GM12878 (cell line): ENCODE results near the gene CDK5R2. TPM values are rescaled to one million over a fixed set of nuclear protein-coding genes. Genes with fewer than 3 reads are reported as not detected.

Experiments
- ATAC-seq: fragments of 200-7000 bp; cut with Tn5 transposase; 3 replicates; pipeline ENCODE4 v1.9.1; 2020; ENCODE audit warnings: mild to moderate bottlenecking, moderate library complexity
- BruUV-seq: library from RNA; stranded (reverse); fragments of 400-500 nt; replicated peaks from 2 replicates; lab custom pipeline; 2021; lab: Mats Ljungman, UMichigan
- CTCF ChIA-PET: fragments of 300-600 bp; sonication (Branson Sonifier 250); formaldehyde crosslinking; extraction: SDS; loops from one replicate; lab custom pipeline; 2021; ENCODE audit warnings: inconsistent platforms; lab: Yijun Ruan, JAX
- POLR2A ChIA-PET: fragments of 350-600 bp; formaldehyde crosslinking; extraction: SDS; loops from one replicate; lab custom pipeline; 2021; ENCODE audit warnings: inconsistent platforms; lab: Charles Lee
- RAD21 ChIA-PET: fragments of 300-600 bp; sonication (Branson Sonifier 250); formaldehyde crosslinking; loops from one replicate; lab custom pipeline; 2023; ENCODE audit warnings: antibody characterized with exemption; ENCODE audit not compliant: unreplicated experiment; lab: Charles Lee
- SMC1A ChIA-PET: fragments of 300-600 bp; sonication (Branson Sonifier 250); formaldehyde crosslinking; loops from one replicate; lab custom pipeline; 2023; ENCODE audit not compliant: unreplicated experiment, uncharacterized antibody; lab: Charles Lee
- DNase-seq: peaks from one replicate; pipeline ENCODE4 v3.0.0-alpha.2; 2011; ENCODE audit warnings: low read depth, low spot score
- FAIRE-seq: peaks from 3 replicates; lab custom pipeline; 2011; peaks lifted over from hg19 to GRCh38; lab: Jason Lieb, UNC
- H2AFZ ChIP-seq: 2 replicates; pipeline ENCODE4 v1.6.0; 2011; ENCODE audit warnings: low read depth, low read length, control low read depth; ENCODE audit not compliant: control insufficient read depth
- H3K27ac ChIP-seq: 2 replicates; pipeline ENCODE4 v1.5.1; 2011; ENCODE audit warnings: control low read depth; ENCODE audit not compliant: control insufficient read depth, insufficient read depth
- H3K27me3 ChIP-seq, 2 experiments: replicated peaks in 1 of 2; 2 replicates each; pipeline versions ENCODE4 v1.6.0 to v1.6.1; 2011; ENCODE audit warnings: low read length in 1 of 2; ENCODE audit not compliant: control insufficient read depth in 2 of 2, insufficient read depth in 2 of 2
- H3K36me3 ChIP-seq, 2 experiments: 2 replicates each; pipeline ENCODE4 v1.5.1; 2011; ENCODE audit warnings: low read length in 1 of 2; ENCODE audit not compliant: control insufficient read depth in 2 of 2, insufficient read depth in 2 of 2
- H3K4me1 ChIP-seq: 2 replicates; pipeline ENCODE4 v1.6.1; 2011; ENCODE audit warnings: mild to moderate bottlenecking, low read length, moderate library complexity, mixed read lengths; ENCODE audit not compliant: control insufficient read depth, insufficient read depth
- H3K4me2 ChIP-seq: 2 replicates; pipeline ENCODE4 v1.6.0; 2011; ENCODE audit warnings: control low read depth; ENCODE audit not compliant: control insufficient read depth, insufficient read depth
- H3K4me3 ChIP-seq: fragments of 200-600 bp; sonication (generic); 2 replicates; pipeline ENCODE4 v1.5.1; 2016
- H3K79me2 ChIP-seq: 2 replicates; pipeline ENCODE4 v1.6.0; 2011; ENCODE audit warnings: low read length; ENCODE audit not compliant: control insufficient read depth, insufficient read depth
- H3K9ac ChIP-seq: 2 replicates; pipeline ENCODE4 v1.8.0; 2011; ENCODE audit warnings: low read length, control low read depth, mixed read lengths; ENCODE audit not compliant: control insufficient read depth, insufficient read depth
- H3K9me3 ChIP-seq: replicated peaks from 3 replicates; pipeline ENCODE4 v1.5.1; 2011; ENCODE audit warnings: mild to moderate bottlenecking, low read length; ENCODE audit not compliant: control insufficient read depth, insufficient read depth
- H4K20me1 ChIP-seq: 2 replicates; pipeline ENCODE4 v1.6.0; 2011; ENCODE audit not compliant: control insufficient read depth, insufficient read depth
- ATF7 ChIP-seq: fragments of 450-650 bp; IDR thresholded peaks from 2 replicates; pipeline ENCODE4 v1.6.1; 2016; ENCODE audit warnings: low read depth, mild to moderate bottlenecking
- BCL11A ChIP-seq: IDR thresholded peaks from 2 replicates; pipeline ENCODE4 v1.6.1; 2011; ENCODE audit warnings: low read depth, low read length
- GABPA ChIP-seq: IDR thresholded peaks from 2 replicates; pipeline ENCODE4 v1.6.1; 2014; ENCODE audit warnings: antibody characterized with exemption, low read depth, mild to moderate bottlenecking, inconsistent platforms
- HDAC2 ChIP-seq: fragments of 200-600 bp; sonication (generic); IDR thresholded peaks from 2 replicates; pipeline ENCODE4 v1.6.1; 2017
- IRF5 ChIP-seq: fragments of 450-650 bp; IDR thresholded peaks from 2 replicates; pipeline ENCODE4 v1.6.1; 2017; ENCODE audit warnings: borderline replicate concordance
- MTA2 ChIP-seq: fragments of 450-650 bp; IDR thresholded peaks from 2 replicates; pipeline ENCODE4 v1.6.1; 2016; ENCODE audit warnings: low read depth, mild to moderate bottlenecking, moderate library complexity
- MYB ChIP-seq: fragments of 150-350 bp; IDR thresholded peaks from 2 replicates; pipeline ENCODE4 v1.6.1; 2014; ENCODE audit warnings: mild to moderate bottlenecking, low read depth, low read length, borderline replicate concordance
- NFYB ChIP-seq: IDR thresholded peaks from 2 replicates; pipeline ENCODE4 v1.6.1; 2011; ENCODE audit warnings: low read depth, mild to moderate bottlenecking, low read length, improper control_type of control experiment, moderate library complexity; ENCODE audit not compliant: insufficient read depth
- NR2F1 ChIP-seq: fragments of 450-650 bp; conservative IDR thresholded peaks from 2 replicates; pipeline ENCODE4 v1.6.1; 2017; ENCODE audit warnings: mild to moderate bottlenecking
- PBX3 ChIP-seq: IDR thresholded peaks from 2 replicates; pipeline ENCODE4 v1.6.1; 2011; ENCODE audit warnings: mild to moderate bottlenecking, low read depth, low read length, moderate library complexity; ENCODE audit not compliant: insufficient replicate concordance
- RELB ChIP-seq: fragments of 450-650 bp; IDR thresholded peaks from 2 replicates; pipeline ENCODE4 v1.6.1; 2017; ENCODE audit warnings: low read depth, mild to moderate bottlenecking, moderate library complexity
- TCF7 ChIP-seq: IDR thresholded peaks from 2 replicates; pipeline ENCODE4 v1.6.1; 2014; ENCODE audit warnings: antibody characterized with exemption, borderline replicate concordance
- WRNIP1 ChIP-seq: IDR thresholded peaks from 2 replicates; pipeline ENCODE4 v1.6.1; 2011; ENCODE audit warnings: low read depth, low read length, improper control_type of control experiment, borderline replicate concordance
- ZBTB4 ChIP-seq: fragments of 450-650 bp; formaldehyde crosslinking; IDR thresholded peaks from 2 replicates; pipeline ENCODE4 v1.4.0; 2022; ENCODE audit warnings: mild to moderate bottlenecking, moderate library complexity
- ZNF274 ChIP-seq: IDR thresholded peaks from one replicate; pipeline ENCODE4 v1.8.0; 2011; ENCODE audit not compliant: insufficient read length, insufficient read depth
- WGBS: methylation state at CpG from one replicate; pipeline ENCODE4 v1.1.6; 2016; ENCODE audit warnings: low lambda C conversion rate; ENCODE audit not compliant: insufficient replicate concordance, insufficient coverage; ENCODE audit errors: missing lambda C conversion rate; 5-methylcytosine and 5-hydroxymethylcytosine counted together
- in situ Hi-C: fragments of 300-500 bp; cut with MboI; formaldehyde crosslinking; loops from 9 replicates; pipeline ENCODE4 v1.14.3; 2018; ENCODE audit warnings: mixed read lengths
- intact Hi-C: fragments of 100-400 bp; cut with micrococcal nuclease; formaldehyde crosslinking; loops from one replicate; pipeline ENCODE4 v1.14.2; 2022; ENCODE audit not compliant: unreplicated experiment
- polyA plus RNA-seq, 11 experiments: library from polyadenylated mRNA; depleted of rRNA in 4 of 11; unstranded in 6 of 11; stranded (reverse) in 5 of 11; fragments of >200 nt; fragmentation: Nextera tagmentation in 4 of 11; fragmentation: Illumina TruSeq in 1 of 11; extraction: Ambion mirVana in 4 of 11; extraction: Trizol in 1 of 11; gene quantifications; 1 replicate in 1 of 11; 2 replicates in 10 of 11; pipeline versions ENCODE4 v1.2.1 to v1.2.3, GENCODE V29; 2011 to 2016; ENCODE audit warnings: inconsistent platforms in 2 of 11, missing spikeins in 2 of 11, low read depth in 1 of 11
- total RNA-seq, 4 experiments: library from RNA; depleted of rRNA in 3 of 4; stranded (reverse); fragments of >200 nt in 3 of 4; fragmentation: Illumina TruSeq in 1 of 4; extraction: Trizol in 1 of 4; gene quantifications; 2 replicates each; pipeline versions ENCODE4 v1.2.1 to v1.2.3, GENCODE V29; 2013 to 2021

CDK5R2 gene
- total and polyA plus RNA-seq, 10 of the 15 experiments (the other 5 are each of a cell fraction or from before 2014, with no cell fraction given), result not detected

- ChIA-PET POLR2A (no interaction called here), SMC1A (no interaction called here), CTCF (interaction anchor here (0.7 to 3.3 kb wide), 6 partner anchors 14 to 302 kb away, joined by 3 to 13 read pairs (median 4); no protein-coding TSS in a partner anchor), RAD21 (interaction anchor here (1.1 to 1.6 kb wide), 6 partner anchors 33 to 154 kb away, joined by 3 to 5 read pairs (median 3); no protein-coding TSS in a partner anchor)
- Histone ChIP-seq H3K27ac (no peak overlapping the region), H3K9ac (no peak overlapping the region), H3K27me3 (peaks cover 20 to 29% of the 10 kb centered on the region in 2 experiments), H3K9me3 (no peaks in the 10 kb centered on the region), H3K4me1 (no peaks in the 10 kb centered on the region), H3K4me3 (no peak overlapping the region), H3K36me3 (no peaks in the 10 kb centered on the region), H4K20me1 (no peaks in the 10 kb centered on the region), H3K79me2 (no peaks in the 10 kb centered on the region), H3K4me2 (no peak overlapping the region), H2AFZ (no peak overlapping the region)
- DNase-seq (no peak), FAIRE-seq (no peak), ATAC-seq (no peak)
- WGBS, result 19% methylated on average over 4 of the region's 4 CpGs
- no TSS peak for BruUV-seq
- intact Hi-C loops (no loop called here), in situ Hi-C loops (no loop called here)
- TF ChIP-seq HDAC2 (no peak), RELB (no peak), ZNF274 (no peak), NR2F1 (no peak), IRF5 (no peak), GABPA (no peak), WRNIP1 (no peak), TCF7 (no peak), ATF7 (no peak), ZBTB4 (CRISPR knock-in tag) (no peak), BCL11A (no peak), MYB (no peak), NFYB (no peak), MTA2 (no peak), PBX3 (no peak)
Observed at GRCh38 chr2:218996937-218997336, 37.5 kb downstream of the CDK5R2 start.
